ENCODE results near the gene PPARA. TPM values are rescaled to one million over a fixed set of nuclear protein-coding genes. Genes with fewer than 3 reads are reported as not detected.

PPARA gene
- total RNA-seq, 1 donor from 2014 or later, result 1.8 TPM

- Mint-ChIP-seq H3K36me3 (ENCODE audit: unreplicated experiment) (no peaks in the 10 kb centered on the region), H3K4me3 (ENCODE audit: unreplicated experiment) (no peak overlapping the region), H3K27ac (ENCODE audit: unreplicated experiment) (no peak overlapping the region), H3K27me3 (ENCODE audit: unreplicated experiment) (peaks cover 10% of the 10 kb centered on the region), H3K9me3 (ENCODE audit: unreplicated experiment) (peaks cover 5% of the 10 kb centered on the region), H3K4me1 (ENCODE audit: low read depth, unreplicated experiment) (no peaks in the 10 kb centered on the region)
- DNase-seq, result no peak
- TF ChIP-seq CTCF (IDR thresholded peaks at IDR 0.05; ENCODE audit: partially characterized antibody, unreplicated experiment), result no peak
Observed at GRCh38 chr22:46140989-46141928, 9.1 kb upstream of the PPARA start.

GRCh38 chr22:46142548-46143490 is 7.5 kb upstream of the PPARA start:
- Mint-ChIP-seq H3K4me3 (ENCODE audit: unreplicated experiment) (no peak overlapping the region), H3K27me3 (ENCODE audit: unreplicated experiment) (peaks cover 10% of the 10 kb centered on the region), H3K9me3 (ENCODE audit: unreplicated experiment) (peaks cover 6% of the 10 kb centered on the region), H3K4me1 (ENCODE audit: low read depth, unreplicated experiment) (no peaks in the 10 kb centered on the region), H3K36me3 (ENCODE audit: unreplicated experiment) (no peaks in the 10 kb centered on the region), H3K27ac (ENCODE audit: unreplicated experiment) (no peak overlapping the region)
- DNase-seq, result peak; percentile 14
- no peak for TF ChIP-seq CTCF (IDR thresholded peaks at IDR 0.05; ENCODE audit: partially characterized antibody, unreplicated experiment)

GRCh38 chr22:46143491-46144147 is 6.7 kb upstream of the PPARA start:
- peaks cover 6% of the 10 kb centered on the region for H3K9me3 Mint-ChIP-seq (ENCODE audit: unreplicated experiment)

GRCh38 chr22:46145361-46145851 is 4.9 kb upstream of the PPARA start:
- no peaks in the 10 kb centered on the region for H3K4me1 Mint-ChIP-seq (ENCODE audit: low read depth, unreplicated experiment)
- H3K36me3 Mint-ChIP-seq (ENCODE audit: unreplicated experiment), result no peaks in the 10 kb centered on the region
- no peak for TF ChIP-seq CTCF (IDR thresholded peaks at IDR 0.05; ENCODE audit: partially characterized antibody, unreplicated experiment)
- H3K9me3 Mint-ChIP-seq (ENCODE audit: unreplicated experiment), result peaks cover 6% of the 10 kb centered on the region
- no peak overlapping the region for H3K4me3 Mint-ChIP-seq (ENCODE audit: unreplicated experiment)
- DNase-seq, result no peak
- H3K27me3 Mint-ChIP-seq (ENCODE audit: unreplicated experiment), result peaks cover 13% of the 10 kb centered on the region
- no peak overlapping the region for H3K27ac Mint-ChIP-seq (ENCODE audit: unreplicated experiment)

More at GRCh38 chr22:46143491-46144147, 6.7 kb upstream of the PPARA start:
- peak overlapping the region; percentile 5 for H3K4me3 Mint-ChIP-seq (ENCODE audit: unreplicated experiment)
- TF ChIP-seq CTCF (IDR thresholded peaks at IDR 0.05; ENCODE audit: partially characterized antibody, unreplicated experiment), result no peak
- no peak overlapping the region for H3K27ac Mint-ChIP-seq (ENCODE audit: unreplicated experiment)
- H3K36me3 Mint-ChIP-seq (ENCODE audit: unreplicated experiment), result no peaks in the 10 kb centered on the region
- no peak for DNase-seq
- peaks cover 7% of the 10 kb centered on the region for H3K27me3 Mint-ChIP-seq (ENCODE audit: unreplicated experiment)
- no peaks in the 10 kb centered on the region for H3K4me1 Mint-ChIP-seq (ENCODE audit: low read depth, unreplicated experiment)
